Activated CD8-positive, alpha-beta memory T cell treated with anti-CD3 and anti-CD28 coated beads, Interleukin-2, amount 50 U/mL, for 24 hours (primary cell): ENCODE data around the gene SREK1IP1.
"Not testable (repeated sequence)": the region's sequence is repeated elsewhere in the genome, so short reads cannot be mapped to it uniquely, and the experiment has no call there.

Source experiments
- DNase-seq: peaks from one replicate; pipeline ENCODE4 v3.0.0-alpha.2; 2020; ENCODE audit errors: extremely low read depth

The SREK1IP1 gene

GRCh38 chr5:64763948-64764503 is 4.5 kb downstream of the SREK1IP1 start:
- DNase-seq, result no peak

- DNase-seq, result no peak
Measured at GRCh38 chr5:64759960-64760660, 8.4 kb downstream of the SREK1IP1 start.

DNA sequence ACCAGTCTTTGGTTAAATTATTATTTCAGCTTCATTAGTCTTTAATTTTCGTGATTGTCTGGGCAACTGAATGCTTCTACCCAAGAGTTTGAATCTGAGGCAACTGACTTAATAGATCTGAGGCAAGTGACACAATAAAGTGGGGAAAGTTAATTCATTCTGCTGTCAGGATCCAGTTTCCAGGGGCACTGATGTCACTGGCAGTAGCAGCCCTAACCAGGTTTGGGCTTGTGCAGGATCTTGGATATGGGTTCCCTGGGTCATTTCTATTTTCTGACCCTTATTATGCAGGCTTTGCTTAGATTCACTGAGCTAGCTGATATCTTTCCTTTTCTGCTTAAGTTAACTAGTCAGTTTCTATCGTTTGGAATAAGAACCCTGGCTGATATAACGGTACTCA is 9.6 kb downstream of the SREK1IP1 start:
- DNase-seq, result no peak

GRCh38 chr5:64754066-64754465 is 14.4 kb downstream of the SREK1IP1 start:
- DNase-seq, result no peak

DNA sequence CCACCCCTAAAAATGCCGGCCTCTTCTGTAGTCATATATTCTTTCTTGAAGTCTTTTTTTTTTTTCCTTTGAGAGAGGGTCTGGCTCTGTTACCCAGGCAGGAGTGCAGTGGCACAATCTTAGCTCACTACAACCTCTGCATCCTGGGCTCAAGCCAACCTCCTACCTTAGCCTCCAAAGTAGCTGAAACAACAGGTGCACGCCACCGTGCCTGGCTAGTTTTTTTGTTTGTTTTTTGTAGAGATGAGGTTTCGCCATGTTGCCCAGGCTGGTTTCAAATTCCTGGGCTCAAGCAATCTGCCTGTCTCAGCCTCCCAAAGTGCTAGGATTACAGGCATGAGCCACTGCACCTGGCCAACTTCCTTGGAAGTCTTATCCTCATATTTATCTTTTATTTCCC is 19.1 kb downstream of the SREK1IP1 start:
- no peak for DNase-seq

- DNase-seq, result no peak
Measured at GRCh38 chr5:64746446-64746845, 22.0 kb downstream of the SREK1IP1 start.

- no peak for DNase-seq
Measured at GRCh38 chr5:64744914-64745313, 23.6 kb downstream of the SREK1IP1 start.

DNA sequence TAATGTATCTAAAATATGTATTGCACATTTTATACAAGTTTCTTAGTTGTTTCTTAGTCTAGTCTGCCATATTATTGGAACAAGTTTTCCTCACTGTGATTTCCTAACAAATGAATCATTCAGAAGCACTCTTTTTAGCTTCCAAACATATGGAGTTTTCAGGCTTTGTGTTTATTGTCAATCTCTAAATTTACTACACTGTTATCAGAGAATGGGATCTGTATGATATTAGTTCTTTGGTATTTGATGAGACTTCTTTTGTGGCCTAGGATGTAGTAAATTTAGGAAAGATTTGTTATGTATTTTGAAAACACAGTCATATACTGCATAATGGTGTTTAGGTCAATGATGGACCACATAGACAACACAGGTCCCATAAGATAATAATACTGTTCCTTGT is 25.7 kb downstream of the SREK1IP1 start:
- no peak for DNase-seq

GRCh38 chr5:64742411-64742810 is 26.1 kb downstream of the SREK1IP1 start:
- no peak for DNase-seq

DNA sequence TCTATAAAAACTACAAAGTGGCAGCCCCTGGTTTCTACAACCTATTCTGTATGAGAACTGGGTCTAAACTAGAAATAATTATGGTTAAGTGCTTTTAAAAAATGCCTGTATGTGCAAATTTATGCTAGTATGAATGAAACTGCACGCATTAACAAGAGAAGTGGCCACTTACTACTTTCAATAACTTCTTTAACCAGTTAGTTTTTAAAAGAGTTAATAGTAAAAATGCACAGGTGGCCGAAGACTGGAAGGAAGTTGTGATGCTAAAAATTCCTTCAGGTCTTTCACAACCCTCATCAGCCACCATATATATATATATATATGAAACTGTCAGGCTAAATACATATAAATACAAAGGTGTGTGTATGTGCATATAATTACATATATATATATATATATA is 41.3 kb downstream of the SREK1IP1 start:
- DNase-seq, result no peak

- no peak for DNase-seq
Measured at GRCh38 chr5:64722588-64722987, 45.9 kb downstream of the SREK1IP1 start.

GRCh38 chr5:64714495-64714894 is 54.0 kb downstream of the SREK1IP1 start:
- not testable (repeated sequence) for DNase-seq

- DNase-seq, result no peak
Measured at GRCh38 chr5:64707191-64707590, 61.3 kb downstream of the SREK1IP1 start.

DNA sequence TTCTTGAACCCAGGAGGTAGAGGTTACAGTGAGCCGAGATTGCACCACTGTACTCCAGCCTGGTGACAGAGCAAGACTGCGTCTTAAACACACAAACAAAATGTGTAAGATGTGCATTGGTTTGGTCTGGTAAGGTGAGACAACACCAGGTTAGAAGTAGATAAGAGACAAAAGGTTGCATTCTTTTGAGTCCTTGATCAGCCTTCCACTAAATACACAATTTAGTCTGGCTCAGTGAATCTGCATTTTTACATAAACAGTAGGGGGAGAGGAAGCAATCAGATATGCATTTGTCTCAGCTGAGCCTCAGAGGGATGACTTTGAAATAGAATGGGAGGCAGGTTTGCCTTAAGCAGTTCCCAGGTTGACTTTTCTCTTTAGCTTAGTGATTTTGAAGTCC is 62.4 kb downstream of the SREK1IP1 start:
- not testable (repeated sequence) for DNase-seq

DNA sequence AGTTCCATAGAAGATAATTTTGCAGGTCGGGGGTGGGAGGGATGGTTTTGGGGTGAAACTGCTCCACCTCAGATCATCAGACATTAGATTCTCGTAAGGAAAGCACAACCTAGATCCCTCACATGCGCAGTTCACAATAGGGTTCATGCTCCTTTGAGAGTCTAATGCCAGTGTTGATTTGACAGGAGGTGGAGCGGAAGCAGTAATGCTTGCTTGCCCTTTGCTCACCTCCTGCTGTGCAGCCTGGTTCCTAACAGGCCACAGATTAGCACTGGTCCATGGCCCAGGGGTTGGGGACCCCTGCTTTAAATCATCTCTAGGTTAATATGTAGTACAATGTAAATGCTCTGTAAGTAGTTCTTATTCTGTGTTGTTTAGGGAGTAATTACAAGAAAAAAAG is 67.7 kb downstream of the SREK1IP1 start:
- DNase-seq, result no peak

DNA sequence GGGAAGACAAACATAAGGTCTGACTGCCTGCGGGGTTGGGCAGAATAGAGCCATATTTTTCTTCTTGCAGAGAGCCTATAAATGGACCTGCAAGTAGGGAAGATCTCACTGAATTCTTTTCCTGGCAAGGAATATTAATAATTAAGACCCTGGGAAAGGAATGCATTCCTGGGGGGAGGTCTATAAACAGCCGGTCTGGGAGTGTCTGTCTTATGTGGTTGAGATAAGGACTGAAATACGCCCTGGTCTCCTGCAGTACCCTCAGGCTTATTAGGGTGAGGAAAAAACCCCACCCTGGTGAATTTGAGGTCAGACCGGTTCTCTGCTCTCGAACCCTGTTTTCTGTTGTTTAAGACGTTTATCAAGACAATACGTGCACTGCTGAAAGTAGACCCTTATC is 72.1 kb downstream of the SREK1IP1 start:
- DNase-seq, result not testable (repeated sequence)

DNA sequence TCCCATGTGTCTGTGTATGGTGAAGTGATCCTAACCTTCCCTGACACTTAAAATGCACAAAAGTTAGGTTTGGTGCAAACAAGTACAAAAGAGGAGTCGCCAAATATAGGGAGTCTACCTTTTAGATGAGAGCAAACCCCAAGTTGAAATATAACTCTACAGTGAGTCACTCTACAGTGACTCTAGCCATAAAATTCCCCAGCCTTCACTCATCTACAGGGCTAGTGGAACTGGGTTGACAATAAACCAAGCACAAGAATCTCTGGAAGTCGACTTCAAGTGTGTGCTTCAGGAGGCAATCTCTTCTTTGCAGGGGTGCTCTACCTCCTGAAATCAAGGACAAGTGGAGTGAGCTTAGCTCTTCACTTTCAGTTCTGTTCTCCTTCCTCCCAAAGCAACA is 74.9 kb downstream of the SREK1IP1 start:
- no peak for DNase-seq

GRCh38 chr5:64691291-64691690 is 77.2 kb downstream of the SREK1IP1 start:
- no peak for DNase-seq

GRCh38 chr5:64690417-64691151 is 77.9 kb downstream of the SREK1IP1 start, which contains the start of gene SHISAL2B:
Gene SHISAL2B (plus strand): TSS chr5:64690503. CDS start chr5:64690624, 121 bp downstream.
- no peak for DNase-seq

GRCh38 chr5:64690104-64690416 is 78.4 kb downstream of the SREK1IP1 start:
- DNase-seq, result no peak

DNA sequence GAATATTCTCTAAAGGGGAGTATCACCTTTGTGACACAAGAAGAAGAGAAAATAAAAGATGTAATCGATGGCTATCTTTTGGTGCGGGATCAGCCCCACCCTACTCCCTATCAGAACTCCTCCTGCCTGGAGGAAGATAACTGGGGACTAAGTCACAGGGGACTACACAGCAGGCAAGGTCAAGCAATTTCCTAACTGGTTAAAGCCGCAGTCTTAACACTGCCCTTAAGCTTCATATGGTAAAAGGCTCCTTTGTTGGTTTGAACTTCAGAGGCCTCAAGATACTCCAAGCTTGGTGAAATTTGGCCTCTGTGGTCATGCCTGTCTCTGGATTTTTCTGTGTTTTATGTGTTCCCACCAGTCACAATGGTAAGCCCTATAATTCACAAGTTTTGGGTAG is 79.5 kb downstream of the SREK1IP1 start:
- DNase-seq, result no peak

- no peak for DNase-seq
Measured at GRCh38 chr5:64688391-64688790, 80.1 kb downstream of the SREK1IP1 start.

DNA sequence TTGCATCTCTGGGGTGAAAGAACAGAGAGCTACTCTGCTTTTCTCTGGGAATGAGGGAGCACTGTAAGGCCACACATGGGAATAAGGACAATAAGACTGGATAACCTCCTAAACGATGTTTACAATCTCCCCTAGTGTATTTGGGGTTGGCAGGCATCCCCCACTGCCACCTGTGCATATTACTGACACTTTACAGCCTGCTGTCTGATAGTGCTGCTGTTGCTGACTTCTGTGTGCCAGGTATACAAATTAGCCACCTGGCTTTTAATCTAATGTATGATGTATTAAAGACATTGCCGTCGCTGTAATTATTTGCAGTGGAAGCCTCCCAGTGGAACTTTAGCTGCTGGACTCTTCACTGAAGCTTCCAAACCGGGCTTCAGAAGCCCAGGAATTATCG is 82.6 kb downstream of the SREK1IP1 start:
- DNase-seq, result no peak
